Right atrium auricular region (tissue), 2 donors: Measurements from ENCODE around the gene CRLF2. TPM values are rescaled to one million over a fixed set of nuclear protein-coding genes. Genes with fewer than 3 reads are reported as not detected.

Experiments
- DNase-seq: peaks from one replicate; pipeline ENCODE4 v3.0.0-alpha.2; 2019; ENCODE audit warnings: low spot score
- H3K27ac ChIP-seq, 2 donors: fragments of 200-600 bp; sonication (generic); 1 replicate in 1 of 2; 2 replicates in 1 of 2; pipeline ENCODE4 v1.5.1; 2016 to 2019
- H3K27me3 ChIP-seq, 2 donors: fragments of 200-600 bp; sonication (generic); one replicate each; pipeline versions ENCODE4 v1.5.1 to v1.6.0; 2017 to 2019
- H3K36me3 ChIP-seq: fragments of 200-600 bp; sonication (generic); one replicate; pipeline ENCODE4 v1.5.1; 2016
- H3K4me1 ChIP-seq, 2 donors: fragments of 200-600 bp; sonication (generic); one replicate each; pipeline versions ENCODE4 v1.5.1 to v1.6.0; 2017 to 2019
- H3K4me3 ChIP-seq, 2 donors: fragments of 200-600 bp; sonication (generic); 1 replicate in 1 of 2; 2 replicates in 1 of 2; pipeline ENCODE4 v1.5.1; 2017 to 2019; ENCODE audit warnings: mild to moderate bottlenecking in 1 of 2, moderate library complexity in 1 of 2
- H3K9me3 ChIP-seq, 2 donors: fragments of 200-600 bp; sonication (generic); one replicate each; pipeline ENCODE4 v1.5.1; 2019
- CTCF ChIP-seq, 2 donors: fragments of 200-600 bp; sonication (generic); IDR thresholded peaks; one replicate each; pipeline ENCODE4 v1.5.1; 2019; ENCODE audit warnings: antibody characterized with exemption in 2 of 2
- total RNA-seq, 2 donors: library from RNA; depleted of rRNA; stranded (reverse); fragments of >200 nt; gene quantifications; one replicate each; pipeline ENCODE4 v1.1.0, GENCODE V29; 2016

Gene CRLF2
- total RNA-seq, 2 donors from 2014 or later, result not detected

DNA sequence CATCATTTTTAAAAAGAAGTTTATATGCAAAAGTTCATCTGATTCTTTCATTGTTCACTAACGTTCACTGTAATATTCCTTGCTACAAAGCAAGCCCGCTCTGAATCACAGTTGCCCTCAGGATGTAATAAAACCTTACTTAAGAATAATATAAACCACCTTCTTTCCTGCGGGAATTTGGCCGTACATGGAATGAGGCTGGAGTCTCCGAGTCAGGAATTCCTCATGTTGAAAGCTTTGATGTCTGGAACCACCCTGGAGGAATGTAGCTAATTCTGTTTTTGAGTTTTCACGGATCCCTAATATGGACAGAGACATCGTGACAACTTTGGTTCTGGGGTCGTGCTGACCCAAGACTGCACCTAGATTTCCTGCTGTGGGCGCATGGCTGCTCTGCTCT, 58.5 kb downstream of the CRLF2 start:
- H3K27me3 ChIP-seq, result no peaks in the 10 kb centered on the region
- no peak overlapping the region for H3K4me3 ChIP-seq
- no peak overlapping the region for H3K27ac ChIP-seq
- H3K36me3 ChIP-seq, result no peaks in the 10 kb centered on the region
- H3K9me3 ChIP-seq, result no peaks in the 10 kb centered on the region
- no peaks in the 10 kb centered on the region for H3K4me1 ChIP-seq
- TF ChIP-seq CTCF (IDR thresholded peaks at IDR 0.05), result no peak
- DNase-seq, result no peak

- Histone ChIP-seq H3K27ac (no peak overlapping the region), H3K4me1 (no peaks in the 10 kb centered on the region), H3K4me3 (no peak overlapping the region), H3K9me3 (no peaks in the 10 kb centered on the region), H3K36me3 (no peaks in the 10 kb centered on the region), H3K27me3 (no peaks in the 10 kb centered on the region)
- TF ChIP-seq CTCF (IDR thresholded peaks at IDR 0.05), result no peak
- no peak for DNase-seq
Measured at GRCh38 chrX:1152090-1152489, 60.4 kb downstream of the CRLF2 start.

DNA sequence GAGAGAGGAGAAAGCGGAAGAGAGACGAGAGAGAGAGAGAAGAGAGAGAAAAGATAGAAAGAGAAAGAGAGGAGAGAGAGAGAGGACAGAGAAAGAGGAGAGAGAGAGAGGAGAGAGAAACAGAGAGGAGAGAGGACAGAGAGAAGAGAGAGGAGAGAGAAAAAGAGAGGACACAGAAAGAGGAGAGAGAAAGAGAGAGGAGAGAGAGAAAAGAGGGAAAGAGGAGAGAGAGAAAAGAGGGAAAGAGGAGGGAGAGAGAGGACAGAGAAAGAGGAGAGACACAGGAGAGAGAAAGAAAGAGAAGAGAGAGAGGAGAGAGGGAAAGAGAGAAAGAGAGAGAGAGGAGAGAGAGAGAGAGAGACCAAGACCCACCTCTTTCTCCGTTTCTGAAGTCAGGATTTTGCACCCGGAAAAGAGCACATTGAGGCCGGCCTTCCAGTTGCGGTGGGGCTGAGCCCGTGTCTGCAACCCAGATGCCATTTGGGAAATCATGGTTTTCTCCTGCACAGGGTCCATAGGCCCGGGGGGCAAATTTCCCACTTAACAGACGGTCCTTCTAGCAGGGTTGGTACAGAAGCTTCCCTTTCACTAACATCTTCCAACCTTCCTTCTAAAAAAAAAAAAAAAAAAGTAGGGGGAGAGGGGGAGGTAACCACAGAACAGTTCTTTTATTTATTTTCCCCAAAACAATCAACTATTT, 60.9 kb downstream of the CRLF2 start:
- H3K4me3 ChIP-seq, result no peak overlapping the region
- no peak for DNase-seq
- H3K4me1 ChIP-seq, result no peaks in the 10 kb centered on the region
- H3K9me3 ChIP-seq, result no peaks in the 10 kb centered on the region
- no peak overlapping the region for H3K27ac ChIP-seq
- H3K27me3 ChIP-seq, result no peaks in the 10 kb centered on the region
- TF ChIP-seq CTCF (IDR thresholded peaks at IDR 0.05), result no peak
- H3K36me3 ChIP-seq, result no peaks in the 10 kb centered on the region

DNA sequence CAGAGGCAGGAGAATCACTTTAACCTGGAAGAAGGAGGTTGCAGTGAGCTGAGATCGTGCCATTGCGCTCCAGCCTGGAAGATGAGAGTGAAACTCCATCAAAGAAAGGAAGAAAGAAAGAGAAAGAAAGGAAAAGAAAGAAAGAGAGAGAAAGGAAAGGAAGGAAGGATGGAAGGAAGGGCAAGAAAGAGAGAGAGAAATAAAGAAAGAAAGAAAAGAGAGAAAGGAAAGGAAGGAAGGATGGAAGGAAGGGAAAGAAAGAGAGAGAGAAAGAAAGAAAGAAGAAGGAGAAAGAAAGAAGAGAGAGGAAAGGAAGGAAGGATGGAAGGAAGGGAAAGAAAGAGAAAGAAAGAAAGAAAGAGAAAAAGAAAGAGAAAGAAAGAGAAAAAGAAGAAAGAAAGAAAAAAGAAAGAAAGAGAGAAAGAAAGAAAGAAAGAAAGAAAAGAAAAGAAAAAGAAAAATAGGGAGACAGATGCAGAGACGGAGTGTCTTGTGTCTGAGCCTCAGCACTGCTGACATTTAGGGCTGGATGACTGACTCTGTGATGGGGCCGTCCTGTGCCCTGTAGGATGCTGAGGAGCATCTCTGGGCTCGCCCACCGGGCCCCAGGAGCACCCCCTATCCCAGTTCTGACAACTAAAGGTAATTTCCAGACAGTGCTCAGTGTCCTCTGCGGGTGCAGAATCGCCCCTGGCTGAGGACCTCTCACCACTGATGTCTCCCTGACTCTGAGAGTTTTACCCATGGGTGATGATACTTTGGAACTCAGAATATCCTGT, 61.7 kb downstream of the CRLF2 start:
- TF ChIP-seq CTCF (IDR thresholded peaks at IDR 0.05), result no peak
- no peak for DNase-seq
- Histone ChIP-seq H3K9me3 (no peaks in the 10 kb centered on the region), H3K36me3 (no peaks in the 10 kb centered on the region), H3K4me3 (no peak overlapping the region), H3K27ac (no peak overlapping the region), H3K4me1 (no peaks in the 10 kb centered on the region), H3K27me3 (no peaks in the 10 kb centered on the region)

- no peak for TF ChIP-seq CTCF (IDR thresholded peaks at IDR 0.05)
- H3K36me3 ChIP-seq, result no peaks in the 10 kb centered on the region
- DNase-seq, result no peak
- no peaks in the 10 kb centered on the region for H3K27me3 ChIP-seq
- H3K4me3 ChIP-seq, result no peak overlapping the region
- no peaks in the 10 kb centered on the region for H3K9me3 ChIP-seq
- no peak overlapping the region for H3K27ac ChIP-seq
- no peaks in the 10 kb centered on the region for H3K4me1 ChIP-seq
Measured at GRCh38 chrX:1147611-1148515, 64.6 kb downstream of the CRLF2 start.
